ENCODE measurements around the gene BRD1. TPM values are rescaled to one million over a fixed set of nuclear protein-coding genes. Genes with fewer than 3 reads are reported as not detected.

The BRD1 gene
- total RNA-seq, 1 donor from 2014 or later: 14.9 TPM

GRCh38 chr22:49726701-49727101 is 101.0 kb downstream of the BRD1 start:
- no peak for TF ChIP-seq CTCF (IDR thresholded peaks at IDR 0.05; ENCODE audit: borderline replicate concordance)
- Histone ChIP-seq H3K27ac (replicated peaks) (no peak overlapping the region), H3K36me3 (no peaks in the 10 kb centered on the region), H3K9me3 (replicated peaks) (peaks cover 1% of the 10 kb centered on the region), H3K4me1 (peaks cover 14% of the 10 kb centered on the region), H3K4me3 (no peak overlapping the region), H3K27me3 (ENCODE audit: low read depth) (peaks cover 91% of the 10 kb centered on the region)
- no peak for DNase-seq
- intact Hi-C loops (cut with micrococcal nuclease): no loop called here

GRCh38 chr22:49726022-49726681 is 101.5 kb downstream of the BRD1 start:
- peaks cover 14% of the 10 kb centered on the region for H3K4me1 ChIP-seq
- DNase-seq: no peak
- H3K9me3 ChIP-seq (replicated peaks): no peaks in the 10 kb centered on the region
- no peaks in the 10 kb centered on the region for H3K36me3 ChIP-seq
- H3K27ac ChIP-seq (replicated peaks): no peak overlapping the region
- peaks cover 91% of the 10 kb centered on the region for H3K27me3 ChIP-seq (ENCODE audit: low read depth)
- intact Hi-C loops (cut with micrococcal nuclease): no loop called here
- no peak overlapping the region for H3K4me3 ChIP-seq
- no peak for TF ChIP-seq CTCF (IDR thresholded peaks at IDR 0.05; ENCODE audit: borderline replicate concordance)

- Histone ChIP-seq H3K36me3 (no peaks in the 10 kb centered on the region), H3K27me3 (ENCODE audit: low read depth) (peaks cover 90% of the 10 kb centered on the region), H3K4me1 (peaks cover 14% of the 10 kb centered on the region), H3K9me3 (replicated peaks) (no peaks in the 10 kb centered on the region), H3K27ac (replicated peaks) (no peak overlapping the region), H3K4me3 (no peak overlapping the region)
- TF ChIP-seq CTCF (IDR thresholded peaks at IDR 0.05; ENCODE audit: borderline replicate concordance): no peak
- intact Hi-C loops (cut with micrococcal nuclease): no loop called here
- DNase-seq: no peak
These were observed 102.2 kb downstream of the BRD1 start for GRCh38 chr22:49725516-49725915.

- intact Hi-C loops (cut with micrococcal nuclease): no loop called here
- Histone ChIP-seq H3K27me3 (ENCODE audit: low read depth) (peaks cover 90% of the 10 kb centered on the region), H3K27ac (replicated peaks) (no peak overlapping the region), H3K4me1 (peaks cover 14% of the 10 kb centered on the region), H3K9me3 (replicated peaks) (no peaks in the 10 kb centered on the region), H3K4me3 (peak overlapping the region; percentile 60), H3K36me3 (no peaks in the 10 kb centered on the region)
- peak; percentile 83 for TF ChIP-seq CTCF (IDR thresholded peaks at IDR 0.05; ENCODE audit: borderline replicate concordance)
- peak; percentile 46 for DNase-seq
These were observed 102.7 kb downstream of the BRD1 start for GRCh38 chr22:49724893-49725489.

GRCh38 chr22:49724030-49724892 is 103.4 kb downstream of the BRD1 start:
- no peak for DNase-seq
- peaks cover 86% of the 10 kb centered on the region for H3K27me3 ChIP-seq (ENCODE audit: low read depth)
- H3K36me3 ChIP-seq: no peaks in the 10 kb centered on the region
- H3K9me3 ChIP-seq (replicated peaks): no peaks in the 10 kb centered on the region
- no peak for TF ChIP-seq CTCF (IDR thresholded peaks at IDR 0.05; ENCODE audit: borderline replicate concordance)
- intact Hi-C loops (cut with micrococcal nuclease): no loop called here
- H3K4me1 ChIP-seq: peaks cover 14% of the 10 kb centered on the region
- H3K4me3 ChIP-seq: peak overlapping the region; percentile 60
- no peak overlapping the region for H3K27ac ChIP-seq (replicated peaks)

All from left ventricle myocardium inferior (tissue), 1 donor.